ENCODE results near the gene SPAM1. TPM values are rescaled to one million over a fixed set of nuclear protein-coding genes. Genes with fewer than 3 reads are reported as not detected.
"Not testable (repeated sequence)": the region's sequence is repeated elsewhere in the genome, so short reads cannot be mapped to it uniquely, and the experiment has no call there.

Gene SPAM1
- polyA plus RNA-seq, 1 donor, result not detected

- DNase-seq, result no peak
These were observed 33.2 kb downstream of the SPAM1 start for GRCh38 chr7:123958186-123958703.

- DNase-seq, result no peak
These were observed 36.7 kb downstream of the SPAM1 start for GRCh38 chr7:123961771-123962170.

GRCh38 chr7:123966936-123967335 is 41.9 kb downstream of the SPAM1 start:
- DNase-seq, result no peak

- DNase-seq, result no peak
These were observed 47.0 kb downstream of the SPAM1 start for GRCh38 chr7:123972045-123972444.

GRCh38 chr7:123972831-123973230 is 47.8 kb downstream of the SPAM1 start:
- DNase-seq, result no peak

- DNase-seq, result no peak
These were observed 49.4 kb downstream of the SPAM1 start for GRCh38 chr7:123974326-123974908.

- no peak for DNase-seq
These were observed 50.0 kb downstream of the SPAM1 start for GRCh38 chr7:123975084-123975483.

GRCh38 chr7:123977081-123977480 is 52.0 kb downstream of the SPAM1 start:
- no peak for DNase-seq

GRCh38 chr7:123979876-123980275 is 54.8 kb downstream of the SPAM1 start:
- DNase-seq, result no peak

- no peak for DNase-seq
These were observed 62.4 kb downstream of the SPAM1 start for GRCh38 chr7:123987445-123987844.

GRCh38 chr7:123992913-123993518 is 68.0 kb downstream of the SPAM1 start:
- DNase-seq, result no peak

- DNase-seq, result no peak
These were observed 69.0 kb downstream of the SPAM1 start for GRCh38 chr7:123993996-123994395.

GRCh38 chr7:123994449-123994848 is 69.4 kb downstream of the SPAM1 start:
- DNase-seq, result no peak

GRCh38 chr7:123995617-123996326 is 70.7 kb downstream of the SPAM1 start:
- DNase-seq, result no peak

GRCh38 chr7:123996327-123996625 is 71.2 kb downstream of the SPAM1 start:
- DNase-seq, result no peak

- no peak for DNase-seq
These were observed 73.9 kb downstream of the SPAM1 start for GRCh38 chr7:123998921-123999320.

- DNase-seq, result no peak
These were observed 74.7 kb downstream of the SPAM1 start for GRCh38 chr7:123999703-124000102.

GRCh38 chr7:124008296-124008695 is 83.3 kb downstream of the SPAM1 start:
- DNase-seq, result not testable (repeated sequence)

GRCh38 chr7:124009321-124009720 is 84.3 kb downstream of the SPAM1 start:
- no peak for DNase-seq

Other genes starting within 250 kb of the SPAM1 start
- 31.0 TPM for gene WASL, start 176.2 kb upstream of the SPAM1 start, polyA plus RNA-seq (ENCODE audit: insufficient read length)
- not detected for gene HYAL4, start 80.1 kb upstream of the SPAM1 start, polyA plus RNA-seq (ENCODE audit: insufficient read length)
- 0.09 TPM for gene TMEM229A, start 107.8 kb downstream of the SPAM1 start, polyA plus RNA-seq (ENCODE audit: insufficient read length)